B cell (primary cell): ENCODE results near the gene CCDC120. TPM values are rescaled to one million over a fixed set of nuclear protein-coding genes. Genes with fewer than 3 reads are reported as not detected.

Source experiments
- ATAC-seq: fragments of 200-7000 bp; cut with Tn5 transposase; one replicate; pipeline ENCODE4 v1.10.0; 2021; ENCODE audit warnings: low read depth, mild to moderate bottlenecking, moderate number of reproducible peaks, moderate library complexity
- CTCF ChIA-PET: fragments of 350-600 bp; sonication (Branson Sonifier 250); formaldehyde crosslinking; loops from one replicate; lab custom pipeline; 2021; ENCODE audit warnings: antibody characterized with exemption, inconsistent platforms; lab: Charles Lee
- POLR2A ChIA-PET: fragments of 350-600 bp; sonication (Branson Sonifier 250); formaldehyde crosslinking; loops from one replicate; lab custom pipeline; 2021; ENCODE audit warnings: antibody characterized with exemption; lab: Charles Lee
- DNase-seq: peaks from one replicate; pipeline ENCODE4 v3.0.0; 2013
- H2AFZ ChIP-seq: 2 replicates; pipeline ENCODE4 v1.6.1; 2012; ENCODE audit warnings: mild to moderate bottlenecking, low read depth, low read length; ENCODE audit not compliant: insufficient read depth, poor library complexity, severe bottlenecking
- H3K27ac ChIP-seq, 2 donors: 1 replicate in 1 of 2; 2 replicates in 1 of 2; pipeline ENCODE4 v1.5.1; 2012 to 2013; ENCODE audit warnings: low read length in 2 of 2, mild to moderate bottlenecking in 2 of 2, moderate library complexity in 1 of 2
- H3K27me3 ChIP-seq, 4 experiments: fragments of 200-600 bp in 1 of 4; sonication (generic) in 1 of 4; replicated peaks in 1 of 4; 1 replicate in 2 of 4; 2 replicates in 2 of 4; pipeline versions ENCODE4 v1.6.1 to v1.7.0; 2013 to 2016; ENCODE audit warnings: low read length in 3 of 4, mild to moderate bottlenecking in 2 of 4, mixed read lengths in 1 of 4, moderate library complexity in 1 of 4; ENCODE audit not compliant: insufficient read depth in 4 of 4, control insufficient read depth in 3 of 4; ENCODE audit errors: control extremely low read depth in 1 of 4
- H3K36me3 ChIP-seq, 2 experiments: replicated peaks in 1 of 2; 1 replicate in 1 of 2; 2 replicates in 1 of 2; pipeline versions ENCODE4 v1.6.1 to v1.7.1; 2013; ENCODE audit warnings: low read length in 1 of 2; ENCODE audit not compliant: insufficient read depth in 2 of 2, control insufficient read depth in 1 of 2; ENCODE audit errors: control extremely low read depth in 1 of 2, extremely low read depth in 1 of 2
- H3K4me1 ChIP-seq, 2 donors: fragments of 200-600 bp in 1 of 2; sonication (generic) in 1 of 2; 1 replicate in 1 of 2; 2 replicates in 1 of 2; pipeline versions ENCODE4 v1.5.1 to v1.6.1; 2013 to 2017; ENCODE audit warnings: low read length in 2 of 2; ENCODE audit not compliant: control insufficient read depth in 2 of 2, insufficient read depth in 2 of 2
- H3K4me2 ChIP-seq: replicated peaks from 2 replicates; pipeline ENCODE3; 2012; ENCODE audit warnings: mild to moderate bottlenecking, low read depth, low read length; ENCODE audit not compliant: poor library complexity, severe bottlenecking
- H3K4me3 ChIP-seq, 5 experiments: fragments of 200-600 bp in 1 of 5; sonication (generic) in 1 of 5; 1 replicate in 3 of 5; 2 replicates in 2 of 5; pipeline versions ENCODE4 v1.5.1 to v1.7.0; 2011 to 2016; ENCODE audit warnings: low read length in 4 of 5, mild to moderate bottlenecking in 4 of 5, low read depth in 2 of 5, control low read depth in 1 of 5, moderate library complexity in 1 of 5; ENCODE audit not compliant: insufficient read depth in 1 of 5; ENCODE audit errors: control extremely low read depth in 1 of 5, extremely low read depth in 1 of 5
- H3K79me2 ChIP-seq: fragments of 200-600 bp; sonication (generic); one replicate; pipeline ENCODE4 v1.6.0; 2016; ENCODE audit warnings: low read length; ENCODE audit not compliant: control insufficient read depth, insufficient read depth
- H3K9ac ChIP-seq: fragments of 200-600 bp; sonication (generic); 2 replicates; pipeline ENCODE4 v1.6.1; 2017; ENCODE audit warnings: mild to moderate bottlenecking, low read length, moderate library complexity
- H3K9me3 ChIP-seq, 3 donors: one replicate each; pipeline versions ENCODE4 v1.6.1 to v1.7.1; 2013; ENCODE audit warnings: low read length in 2 of 3; ENCODE audit not compliant: control insufficient read depth in 2 of 3, insufficient read depth in 1 of 3; ENCODE audit errors: control extremely low read depth in 1 of 3
- H4K20me1 ChIP-seq: 2 replicates; pipeline ENCODE4 v1.6.0; 2012; ENCODE audit warnings: mild to moderate bottlenecking, low read length; ENCODE audit not compliant: insufficient read depth, control insufficient read depth, poor library complexity, severe bottlenecking
- H3K27ac Mint-ChIP-seq: one replicate; pipeline ENCODE4 v1.8.0; 2021; ENCODE audit warnings: mixed read lengths
- H3K27me3 Mint-ChIP-seq: one replicate; pipeline ENCODE4 v1.8.0; 2021; ENCODE audit warnings: mixed read lengths
- H3K4me1 Mint-ChIP-seq: one replicate; pipeline ENCODE4 v1.8.0; 2021; ENCODE audit warnings: mixed read lengths
- H3K4me3 Mint-ChIP-seq: one replicate; pipeline ENCODE4 v1.8.0; 2021; ENCODE audit warnings: mixed read lengths
- H3K9me3 Mint-ChIP-seq: one replicate; pipeline ENCODE4 v1.8.0; 2022; ENCODE audit warnings: mixed read lengths; ENCODE audit not compliant: insufficient read depth
- CTCF ChIP-seq: fragments of 200-600 bp; IDR thresholded peaks from one replicate; pipeline ENCODE4 v1.8.0; 2022; ENCODE audit warnings: antibody characterized with exemption, mild to moderate bottlenecking
- EZH2 ChIP-seq: IDR thresholded peaks from 2 replicates; pipeline ENCODE4 v1.6.1; 2012; ENCODE audit warnings: borderline replicate concordance, low read depth, mild to moderate bottlenecking, moderate library complexity, low read length; ENCODE audit not compliant: insufficient read depth, poor library complexity, severe bottlenecking
- WGBS: methylation state at CpG from one replicate; pipeline ENCODE4 v1.1.5; 2013; ENCODE audit warnings: missing lambda C conversion rate; ENCODE audit not compliant: insufficient coverage; 5-methylcytosine and 5-hydroxymethylcytosine counted together
- intact Hi-C: fragments of 100-400 bp; cut with micrococcal nuclease; formaldehyde crosslinking; loops from one replicate; pipeline ENCODE4 v1.10.0; 2022
- polyA plus RNA-seq: library from polyadenylated mRNA; depleted of rRNA; stranded (reverse); fragments of >200 nt; gene quantifications from 2 replicates; pipeline ENCODE4 v1.2.3, GENCODE V29; 2012
- total RNA-seq, 2 donors: library from RNA; stranded (reverse); fragments of 120-200 nt in 1 of 2; gene quantifications; 1 replicate in 1 of 2; 2 replicates in 1 of 2; pipeline versions ENCODE4 v1.2.3 to v1.2.4, GENCODE V29; 2013 to 2022

Gene CCDC120
- total and polyA plus RNA-seq, 2 donors (not counting 1 experiment from before 2014, with no cell fraction given): 5.7 to 12.5 TPM

- 100% methylated on average over 1 of the region's 3 CpGs for WGBS
- no peaks in the 10 kb centered on the region for H3K4me1 Mint-ChIP-seq
- no peaks in the 10 kb centered on the region for H3K9me3 Mint-ChIP-seq
- H3K9me3 ChIP-seq: no peaks in the 10 kb centered on the region
- no peaks in the 10 kb centered on the region for H4K20me1 ChIP-seq
- TF ChIP-seq EZH2 (no peak), CTCF (no peak)
- no peaks in the 10 kb centered on the region for H3K79me2 ChIP-seq
- CTCF ChIA-PET: no interaction called here
- H3K4me1 ChIP-seq: no peaks in the 10 kb centered on the region
- no peaks in the 10 kb centered on the region for H3K27me3 ChIP-seq
- ATAC-seq: no peak
- no peak overlapping the region for H3K27ac ChIP-seq
- peaks cover 0 to 15% of the 10 kb centered on the region in 2 experiments for H3K36me3 ChIP-seq
- H3K9ac ChIP-seq: no peak overlapping the region
- DNase-seq: no peak
- no peak overlapping the region for H3K4me3 Mint-ChIP-seq
- intact Hi-C loops: no loop called here
- H3K27ac Mint-ChIP-seq: no peak overlapping the region
- no peak overlapping the region for H2AFZ ChIP-seq
- H3K4me2 ChIP-seq: no peak overlapping the region
- H3K27me3 Mint-ChIP-seq: no peaks in the 10 kb centered on the region
- no peak overlapping the region for H3K4me3 ChIP-seq
- POLR2A ChIA-PET: no interaction called here
These were observed 51.6 kb downstream of the CCDC120 start for GRCh38 chrX:49110417-49110816.

DNA sequence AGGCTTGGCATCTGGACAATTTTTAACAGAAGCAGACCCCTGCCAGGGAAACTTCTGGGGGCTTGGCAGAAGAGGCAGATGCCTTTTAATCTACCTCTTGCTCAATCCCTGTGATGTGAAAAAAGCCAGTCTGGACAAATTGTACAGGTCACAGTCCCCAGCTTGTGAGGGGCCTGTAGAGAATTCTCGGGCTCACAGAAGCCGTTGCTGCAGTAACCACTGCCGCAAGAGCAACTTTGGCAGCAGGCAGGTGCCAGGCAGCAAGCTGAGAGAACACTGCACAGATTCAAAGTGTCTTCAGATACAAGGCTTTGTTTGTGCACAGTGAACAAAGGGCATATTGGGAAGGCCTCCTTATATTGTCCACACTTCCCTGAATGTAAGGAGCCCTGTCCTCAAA, 53.0 kb downstream of the CCDC120 start:
- H3K27ac ChIP-seq: no peak overlapping the region
- H3K4me1 ChIP-seq: no peaks in the 10 kb centered on the region
- DNase-seq (no peak), ATAC-seq (no peak)
- no peak overlapping the region for H3K9ac ChIP-seq
- intact Hi-C loops: no loop called here
- no peaks in the 10 kb centered on the region for H3K9me3 Mint-ChIP-seq
- no peaks in the 10 kb centered on the region for H3K79me2 ChIP-seq
- H3K4me1 Mint-ChIP-seq: peaks cover 3% of the 10 kb centered on the region
- ChIA-PET CTCF (no interaction called here), POLR2A (interaction anchor here (0.7 kb wide), 1 partner anchor 11 kb away, joined by 5 read pairs; no protein-coding TSS in a partner anchor)
- no peaks in the 10 kb centered on the region for H4K20me1 ChIP-seq
- H3K27ac Mint-ChIP-seq: no peak overlapping the region
- no peak overlapping the region for H3K4me3 ChIP-seq
- H2AFZ ChIP-seq: no peak overlapping the region
- no peak overlapping the region for H3K4me2 ChIP-seq
- H3K9me3 ChIP-seq: no peaks in the 10 kb centered on the region
- 94% methylated on average over 2 of the region's 3 CpGs for WGBS
- H3K27me3 ChIP-seq: no peaks in the 10 kb centered on the region
- H3K27me3 Mint-ChIP-seq: no peaks in the 10 kb centered on the region
- H3K36me3 ChIP-seq: peaks cover 0 to 27% of the 10 kb centered on the region in 2 experiments
- no peak overlapping the region for H3K4me3 Mint-ChIP-seq
- TF ChIP-seq CTCF: no peak
- no peak for TF ChIP-seq EZH2
